Thyroid gland (tissue), 4 donors: Measurements from ENCODE around the gene CREB5.

Experiments
- POLR2A ChIP-seq, 2 donors: fragments of 450-650 bp; IDR thresholded peaks; one replicate each; pipeline ENCODE4 v1.6.1; 2017; ENCODE audit warnings: antibody characterized with exemption in 2 of 2, mild to moderate bottlenecking in 2 of 2, moderate library complexity in 1 of 2
- TF ChIP-seq, protein P1 (sequence below), 6 experiments: fragments of 200-600 bp in 3 of 6; fragments of 450-650 bp in 3 of 6; sonication (generic) in 3 of 6; IDR thresholded peaks; one replicate each; pipeline ENCODE4 v1.5.1; 2016 to 2019; ENCODE audit warnings: antibody characterized with exemption in 6 of 6, mild to moderate bottlenecking in 2 of 6, inconsistent platforms in 1 of 6, moderate library complexity in 1 of 6

DNA sequence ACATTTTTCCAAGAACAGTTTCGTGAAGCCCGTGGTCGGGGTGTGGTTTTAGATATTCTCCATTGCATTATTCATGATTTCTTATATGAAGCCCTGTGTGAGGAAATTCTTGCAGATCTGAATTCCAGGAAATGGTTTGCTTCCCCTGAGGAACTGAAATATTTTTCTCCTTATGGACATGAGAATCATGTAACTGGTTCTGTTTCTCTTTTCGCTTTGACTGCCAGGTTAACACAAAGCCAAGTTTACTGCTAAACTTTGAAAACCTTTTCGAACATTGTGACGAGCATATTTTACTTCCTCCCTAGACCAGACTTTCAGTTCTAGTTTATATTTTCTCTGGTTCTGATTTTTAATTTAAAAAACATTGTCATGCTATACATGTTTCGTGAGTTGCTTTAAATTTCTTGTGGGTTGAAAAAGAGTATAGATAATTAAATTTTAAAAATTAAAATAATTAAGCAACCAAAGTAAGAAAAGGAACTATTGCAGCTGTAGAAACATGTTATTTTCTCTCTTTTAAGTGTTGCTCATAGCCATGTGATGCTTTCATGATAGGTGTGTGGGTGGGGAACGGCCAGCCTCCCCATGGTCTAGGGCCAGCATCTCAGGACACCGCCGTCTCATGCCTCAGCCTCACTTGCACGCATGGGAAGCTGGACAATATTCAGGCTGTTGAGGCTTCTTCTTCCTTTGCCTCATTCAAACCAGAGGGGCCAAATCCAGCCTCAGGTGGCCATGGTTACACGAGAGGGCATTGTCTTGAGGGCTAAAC lies 97.1 kb downstream of the CREB5 start:
- TF ChIP-seq, protein P1, sequence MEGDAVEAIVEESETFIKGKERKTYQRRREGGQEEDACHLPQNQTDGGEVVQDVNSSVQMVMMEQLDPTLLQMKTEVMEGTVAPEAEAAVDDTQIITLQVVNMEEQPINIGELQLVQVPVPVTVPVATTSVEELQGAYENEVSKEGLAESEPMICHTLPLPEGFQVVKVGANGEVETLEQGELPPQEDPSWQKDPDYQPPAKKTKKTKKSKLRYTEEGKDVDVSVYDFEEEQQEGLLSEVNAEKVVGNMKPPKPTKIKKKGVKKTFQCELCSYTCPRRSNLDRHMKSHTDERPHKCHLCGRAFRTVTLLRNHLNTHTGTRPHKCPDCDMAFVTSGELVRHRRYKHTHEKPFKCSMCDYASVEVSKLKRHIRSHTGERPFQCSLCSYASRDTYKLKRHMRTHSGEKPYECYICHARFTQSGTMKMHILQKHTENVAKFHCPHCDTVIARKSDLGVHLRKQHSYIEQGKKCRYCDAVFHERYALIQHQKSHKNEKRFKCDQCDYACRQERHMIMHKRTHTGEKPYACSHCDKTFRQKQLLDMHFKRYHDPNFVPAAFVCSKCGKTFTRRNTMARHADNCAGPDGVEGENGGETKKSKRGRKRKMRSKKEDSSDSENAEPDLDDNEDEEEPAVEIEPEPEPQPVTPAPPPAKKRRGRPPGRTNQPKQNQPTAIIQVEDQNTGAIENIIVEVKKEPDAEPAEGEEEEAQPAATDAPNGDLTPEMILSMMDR (IDR thresholded peaks at IDR 0.05), result no peak
- TF ChIP-seq POLR2A (IDR thresholded peaks at IDR 0.05), result no peak
